OCI-LY7 (cell line): ENCODE measurements around the gene SHISAL1. TPM values are rescaled to one million over a fixed set of nuclear protein-coding genes. Genes with fewer than 3 reads are reported as not detected.

Experiments
- BruUV-seq: library from RNA; stranded (reverse); fragments of 400-500 nt; replicated peaks from 2 replicates; lab custom pipeline; 2021; lab: Mats Ljungman, UMichigan
- CTCF ChIA-PET: fragments of 300-600 bp; sonication (Branson Sonifier 250); formaldehyde crosslinking; loops from one replicate; lab custom pipeline; 2022; ENCODE audit warnings: antibody characterized with exemption; ENCODE audit not compliant: unreplicated experiment; lab: Charles Lee
- POLR2A ChIA-PET: fragments of 300-600 bp; sonication (Branson Sonifier 250); formaldehyde crosslinking; loops from one replicate; lab custom pipeline; 2022; ENCODE audit warnings: antibody characterized with exemption; lab: Charles Lee
- DNase-seq: peaks from one replicate; pipeline ENCODE4 v3.0.0-alpha.2; 2015; ENCODE audit warnings: low spot score
- H2AFZ ChIP-seq: fragments of 200-600 bp; sonication (generic), shearing (Covaris generic); 2 replicates; pipeline ENCODE4 v1.6.1; 2014; ENCODE audit warnings: mild to moderate bottlenecking, antibody characterized with exemption, low read length, moderate library complexity
- H3K27ac ChIP-seq: fragments of 200-600 bp; sonication (generic); 2 replicates; pipeline ENCODE4 v1.5.1; 2014; ENCODE audit warnings: mixed run types, low read depth, mild to moderate bottlenecking, moderate library complexity, low read length, inconsistent platforms; ENCODE audit not compliant: poor library complexity, severe bottlenecking
- H3K36me3 ChIP-seq: fragments of 200-600 bp; sonication (generic); 2 replicates; pipeline ENCODE4 v1.6.1; 2014; ENCODE audit warnings: mild to moderate bottlenecking, antibody characterized with exemption, low read length, moderate library complexity, mixed read lengths; ENCODE audit not compliant: insufficient read depth
- H3K4me1 ChIP-seq: fragments of 200-600 bp; sonication (generic); 2 replicates; pipeline ENCODE4 v1.5.1; 2014; ENCODE audit warnings: mild to moderate bottlenecking, low read length; ENCODE audit not compliant: insufficient read depth, poor library complexity, severe bottlenecking
- H3K4me2 ChIP-seq: fragments of 200-600 bp; sonication (generic); 2 replicates; pipeline ENCODE4 v1.6.1; 2014; ENCODE audit warnings: mild to moderate bottlenecking, low read length
- H3K4me3 ChIP-seq: fragments of 200-600 bp; sonication (generic); 2 replicates; pipeline ENCODE4 v1.5.1; 2014; ENCODE audit warnings: mild to moderate bottlenecking, low read depth, low read length; ENCODE audit not compliant: poor library complexity, severe bottlenecking
- H3K79me2 ChIP-seq: fragments of 200-600 bp; sonication (generic); 2 replicates; pipeline ENCODE4 v1.6.1; 2016; ENCODE audit warnings: low read depth, mild to moderate bottlenecking, low read length, moderate library complexity, mixed read lengths; ENCODE audit not compliant: insufficient read depth
- H3K9me2 ChIP-seq: fragments of 200-600 bp; sonication (generic); 2 replicates; pipeline ENCODE4 v1.6.1; 2016; ENCODE audit warnings: mild to moderate bottlenecking, low read length, mixed read lengths; ENCODE audit not compliant: insufficient read depth
- H3K9me3 ChIP-seq: fragments of 200-600 bp; sonication (generic); 2 replicates; pipeline ENCODE4 v1.6.1; 2014; ENCODE audit warnings: mild to moderate bottlenecking, mixed run types, low read length, mixed read lengths
- H4K20me1 ChIP-seq: fragments of 200-600 bp; sonication (generic); 2 replicates; pipeline ENCODE4 v1.6.1; 2014; ENCODE audit warnings: mild to moderate bottlenecking, antibody characterized with exemption, low read length, moderate library complexity, mixed read lengths; ENCODE audit not compliant: insufficient read depth
- EZH2phosphoT487 ChIP-seq: fragments of 200-600 bp; sonication (generic); IDR thresholded peaks from 2 replicates; pipeline ENCODE4 v1.6.1; 2018; ENCODE audit warnings: low read depth, borderline replicate concordance, mild to moderate bottlenecking, mixed run types, antibody characterized with exemption, low read length, moderate library complexity, mixed read lengths
- intact Hi-C: fragments of 100-400 bp; cut with micrococcal nuclease; formaldehyde crosslinking; loops from one replicate; pipeline ENCODE4 v1.10.0; 2022; ENCODE audit not compliant: unreplicated experiment
- total RNA-seq, 2 experiments: library from RNA; depleted of rRNA in 1 of 2; stranded (reverse); fragments of >200 nt in 1 of 2; shearing (Covaris generic) in 1 of 2; gene quantifications; 2 replicates each; pipeline ENCODE4 v1.2.3, GENCODE V29; 2014 to 2022
- TF ChIP-seq, protein P1 (sequence below): fragments of 200-600 bp; sonication (generic); conservative IDR thresholded peaks from 2 replicates; pipeline ENCODE4 v1.5.1; 2014; ENCODE audit warnings: mild to moderate bottlenecking, antibody characterized with exemption, low read length, moderate library complexity, mixed read lengths

The SHISAL1 gene
- total RNA-seq, 2 experiments from 2014 or later = not detected

DNA sequence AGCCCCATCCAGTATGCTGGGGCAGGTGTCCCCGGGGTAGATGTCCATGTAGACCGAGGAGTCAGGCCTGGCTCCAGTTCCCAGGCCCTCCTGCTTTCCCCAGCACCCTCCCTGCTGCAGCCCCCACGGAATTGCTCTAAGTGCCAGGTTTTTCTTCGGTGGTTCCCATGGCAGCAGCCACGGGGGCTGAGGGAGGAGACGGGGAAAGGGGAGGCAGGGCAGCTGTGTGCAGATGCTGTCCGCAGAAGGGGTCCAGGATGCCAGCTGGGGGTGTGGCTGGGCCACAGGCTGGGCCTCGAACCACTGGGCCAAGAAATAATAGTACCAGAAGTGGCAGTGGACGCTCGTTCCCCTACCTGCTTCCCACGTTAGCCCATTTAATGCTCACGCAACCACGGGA, 25.0 kb downstream of the SHISAL1 start:
- Histone ChIP-seq H3K4me1 (no peaks in the 10 kb centered on the region), H3K36me3 (no peaks in the 10 kb centered on the region), H3K9me3 (no peaks in the 10 kb centered on the region), H3K4me3 (no peak overlapping the region), H4K20me1 (no peaks in the 10 kb centered on the region), H3K79me2 (no peaks in the 10 kb centered on the region), H3K4me2 (no peak overlapping the region), H3K27ac (no peak overlapping the region), H2AFZ (no peak overlapping the region), H3K9me2 (no peaks in the 10 kb centered on the region)
- CTCF ChIA-PET = no interaction called here
- TF ChIP-seq, protein P1, sequence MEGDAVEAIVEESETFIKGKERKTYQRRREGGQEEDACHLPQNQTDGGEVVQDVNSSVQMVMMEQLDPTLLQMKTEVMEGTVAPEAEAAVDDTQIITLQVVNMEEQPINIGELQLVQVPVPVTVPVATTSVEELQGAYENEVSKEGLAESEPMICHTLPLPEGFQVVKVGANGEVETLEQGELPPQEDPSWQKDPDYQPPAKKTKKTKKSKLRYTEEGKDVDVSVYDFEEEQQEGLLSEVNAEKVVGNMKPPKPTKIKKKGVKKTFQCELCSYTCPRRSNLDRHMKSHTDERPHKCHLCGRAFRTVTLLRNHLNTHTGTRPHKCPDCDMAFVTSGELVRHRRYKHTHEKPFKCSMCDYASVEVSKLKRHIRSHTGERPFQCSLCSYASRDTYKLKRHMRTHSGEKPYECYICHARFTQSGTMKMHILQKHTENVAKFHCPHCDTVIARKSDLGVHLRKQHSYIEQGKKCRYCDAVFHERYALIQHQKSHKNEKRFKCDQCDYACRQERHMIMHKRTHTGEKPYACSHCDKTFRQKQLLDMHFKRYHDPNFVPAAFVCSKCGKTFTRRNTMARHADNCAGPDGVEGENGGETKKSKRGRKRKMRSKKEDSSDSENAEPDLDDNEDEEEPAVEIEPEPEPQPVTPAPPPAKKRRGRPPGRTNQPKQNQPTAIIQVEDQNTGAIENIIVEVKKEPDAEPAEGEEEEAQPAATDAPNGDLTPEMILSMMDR = no peak
- TF ChIP-seq EZH2phosphoT487 = no peak
- no peak for DNase-seq
- BruUV-seq = no TSS peak
- intact Hi-C loops = no loop called here
- POLR2A ChIA-PET = no interaction called here

GRCh38 chr22:44287121-44287693, 25.5 kb downstream of the SHISAL1 start:
- TF ChIP-seq, protein P1 = no peak
- no peak for TF ChIP-seq EZH2phosphoT487
- Histone ChIP-seq H3K79me2 (no peaks in the 10 kb centered on the region), H3K4me2 (no peak overlapping the region), H3K4me3 (no peak overlapping the region), H3K36me3 (no peaks in the 10 kb centered on the region), H3K9me2 (no peaks in the 10 kb centered on the region), H3K27ac (no peak overlapping the region), H3K4me1 (no peaks in the 10 kb centered on the region), H2AFZ (no peak overlapping the region), H4K20me1 (no peaks in the 10 kb centered on the region), H3K9me3 (no peaks in the 10 kb centered on the region)
- no TSS peak for BruUV-seq
- no peak for DNase-seq
- POLR2A ChIA-PET = no interaction called here
- CTCF ChIA-PET = interaction anchor here (0.5 kb wide), 1 partner anchor 263 kb away, joined by 4 read pairs; no protein-coding TSS in a partner anchor
- intact Hi-C loops = no loop called here

DNA sequence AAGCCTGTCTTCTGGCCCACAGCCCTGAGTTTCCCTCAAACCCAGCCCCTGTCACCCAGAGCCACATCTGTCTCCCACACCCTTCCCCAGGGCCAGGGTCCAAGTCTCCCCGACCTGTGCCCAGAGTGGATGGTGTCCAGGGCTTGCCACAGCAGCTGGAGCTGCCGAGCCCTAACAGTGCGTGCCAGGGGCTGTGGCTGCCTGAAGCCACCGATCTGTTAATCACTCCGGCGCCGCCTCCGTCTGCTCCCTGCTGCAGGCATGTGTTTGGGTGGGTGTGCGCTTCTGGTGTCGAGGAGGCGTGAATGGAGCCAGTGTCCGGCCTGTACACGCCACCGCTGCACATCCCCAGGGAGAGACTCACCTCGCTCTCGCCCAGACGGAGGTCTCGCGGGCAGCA, 26.1 kb downstream of the SHISAL1 start:
- no peak for DNase-seq
- BruUV-seq = no TSS peak
- no peaks in the 10 kb centered on the region for H3K9me2 ChIP-seq
- H3K4me2 ChIP-seq = no peak overlapping the region
- no peaks in the 10 kb centered on the region for H3K36me3 ChIP-seq
- ChIA-PET POLR2A (no interaction called here), CTCF (interaction anchor here (0.5 kb wide), 1 partner anchor 263 kb away, joined by 4 read pairs; no protein-coding TSS in a partner anchor)
- H3K79me2 ChIP-seq = no peaks in the 10 kb centered on the region
- H3K27ac ChIP-seq = no peak overlapping the region
- no peak for TF ChIP-seq EZH2phosphoT487
- TF ChIP-seq, protein P1 = no peak
- no peaks in the 10 kb centered on the region for H4K20me1 ChIP-seq
- no peaks in the 10 kb centered on the region for H3K4me1 ChIP-seq
- no peaks in the 10 kb centered on the region for H3K9me3 ChIP-seq
- no peak overlapping the region for H3K4me3 ChIP-seq
- intact Hi-C loops = no loop called here
- H2AFZ ChIP-seq = no peak overlapping the region
